ENCODE data around the gene FOXI3. TPM values are rescaled to one million over a fixed set of nuclear protein-coding genes. Genes with fewer than 3 reads are reported as not detected.

FOXI3 gene
- polyA plus RNA-seq, 1 of the 3 experiments (the other 2 are of a cell fraction) = not detected

DNA sequence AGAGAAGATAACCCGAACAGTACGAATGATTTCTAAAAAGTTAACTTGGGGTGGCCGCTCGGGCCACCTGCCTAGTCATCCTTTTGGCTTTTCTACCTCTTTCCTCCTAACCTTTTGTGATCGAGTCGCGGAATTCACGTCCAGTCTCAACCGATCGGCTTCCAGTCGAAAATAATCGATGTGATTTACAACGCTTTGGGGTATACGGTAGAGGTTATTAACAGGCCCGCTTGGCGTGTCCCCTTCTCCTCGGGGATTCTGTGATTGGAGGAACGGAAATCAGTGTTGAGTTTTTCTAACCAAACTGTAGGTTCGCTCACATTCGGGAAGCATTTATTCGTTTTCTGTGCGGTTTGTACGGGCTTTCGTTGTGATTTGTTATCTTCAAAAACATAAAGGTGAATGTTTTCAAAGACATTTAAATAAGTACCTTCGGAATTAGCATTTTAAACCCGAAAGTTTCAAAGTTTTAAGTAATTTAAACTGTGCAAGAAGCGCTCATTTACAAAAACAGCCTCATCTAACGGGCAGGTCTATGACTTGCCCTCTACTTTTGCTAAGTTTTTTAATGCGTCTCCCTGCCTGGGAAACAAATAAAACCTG lies 588 bp upstream of the FOXI3 start:
- Histone ChIP-seq H3F3A (replicated peaks; ENCODE audit: insufficient read depth) (no peaks in the 10 kb centered on the region), H3K27ac (ENCODE audit: low read depth in 2 of 2, low read length in 1 of 2) (no peak overlapping the region; a peak in 1 of 4 replicates), H3K9me3 (no peaks in the 10 kb centered on the region), H3K36me3 (replicated peaks in 1 of 2; ENCODE audit: control insufficient read depth in 1 of 2, insufficient read depth in 2 of 2, low read length in 1 of 2) (no peaks in the 10 kb centered on the region), H3K4me2 (no peak overlapping the region; the same call in 1 of the 2 replicates), H3K9ac (no peak overlapping the region), H3K9me2 (no peaks in the 10 kb centered on the region), H4K20me1 (ENCODE audit: insufficient read depth) (no peaks in the 10 kb centered on the region), H3K4me1 (ENCODE audit: control insufficient read depth in 1 of 2, insufficient read depth in 2 of 2, low read depth in 1 of 2, low read length in 1 of 2) (peaks cover 0 to 2% of the 10 kb centered on the region in 2 experiments; a peak in 1 of 4 replicates), H2AFZ (ENCODE audit: low read depth) (no peak overlapping the region), H3K4me3 (ENCODE audit: low read depth in 2 of 2, low read length in 1 of 2) (peak overlapping the region in 1 of 2 experiments; percentile 46; a peak in 1 of 4 replicates), H3K27me3 (ENCODE audit: insufficient read depth) (peaks cover 41% of the 10 kb centered on the region; the same call in 1 of the 2 replicates), H3K79me2 (ENCODE audit: insufficient read depth) (no peaks in the 10 kb centered on the region)
- WGBS (ENCODE audit: low lambda C conversion rate) = 11% methylated on average over 29 of the region's 29 CpGs
- TF ChIP-seq EZH2phosphoT487 (IDR thresholded peaks at IDR 0.05; ENCODE audit: borderline replicate concordance, low read depth) (peak; percentile 96), POLR2AphosphoS5 (IDR thresholded peaks at IDR 0.05; ENCODE audit: low read depth, low read length) (0 out of 2 replicates have a peak, but pooled peaks have one; percentile 42), RFX5 (IDR thresholded peaks at IDR 0.05; ENCODE audit: low read length) (no peak)
- ChIA-PET POLR2A (no interaction called here), CTCF (no interaction called here)
- no peak for DNase-seq

DNA sequence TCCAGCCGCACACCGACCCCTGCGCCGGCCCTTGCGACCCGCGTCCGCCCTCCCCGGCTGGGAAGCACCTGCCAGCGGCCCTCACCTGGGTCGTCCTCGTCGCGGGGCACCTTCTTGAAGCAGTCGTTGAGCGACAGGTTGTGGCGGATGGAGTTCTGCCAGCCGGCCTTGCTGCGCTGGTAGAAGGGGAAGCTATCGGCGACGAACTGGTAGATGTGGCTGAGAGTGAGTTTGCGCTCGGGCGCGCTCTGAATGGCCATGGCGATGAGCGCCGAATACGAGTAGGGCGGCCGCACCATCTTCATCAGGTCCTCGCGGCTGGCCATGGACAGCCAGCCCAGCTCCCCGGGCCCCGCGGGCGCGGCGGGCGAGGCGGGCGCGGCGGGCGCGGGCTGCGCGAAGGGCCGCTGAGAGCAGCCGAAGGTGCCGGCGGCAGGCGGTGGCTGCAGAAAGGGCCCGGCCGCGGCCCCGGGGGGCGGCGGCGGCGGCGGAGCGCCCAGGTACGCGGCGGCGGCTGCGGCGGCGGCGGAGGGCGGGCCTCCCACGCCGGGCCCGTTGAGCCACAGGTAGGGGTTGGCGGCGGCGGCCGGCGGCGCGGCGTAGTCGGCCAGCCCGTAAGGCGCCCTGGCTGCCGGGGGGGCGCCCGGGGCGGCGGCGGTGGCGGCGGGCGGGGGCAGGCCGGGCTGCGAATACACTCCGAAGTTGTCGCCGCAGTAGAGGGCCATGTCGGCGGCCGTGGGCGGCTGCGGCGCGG lies 505 bp downstream of the FOXI3 start:
- Histone ChIP-seq H2AFZ (ENCODE audit: low read depth) (no peak overlapping the region), H3K27me3 (ENCODE audit: insufficient read depth) (peaks cover 41% of the 10 kb centered on the region; the same call in 1 of the 2 replicates)

More for the DNA sequence above, 505 bp downstream of the FOXI3 start:
- Histone ChIP-seq H3F3A (replicated peaks; ENCODE audit: insufficient read depth) (no peaks in the 10 kb centered on the region), H3K4me1 (ENCODE audit: control insufficient read depth in 1 of 2, insufficient read depth in 2 of 2, low read depth in 1 of 2, low read length in 1 of 2) (peaks cover 0 to 2% of the 10 kb centered on the region in 2 experiments; a peak in 1 of 4 replicates), H3K79me2 (ENCODE audit: insufficient read depth) (no peaks in the 10 kb centered on the region), H4K20me1 (ENCODE audit: insufficient read depth) (no peaks in the 10 kb centered on the region), H3K36me3 (replicated peaks in 1 of 2; ENCODE audit: control insufficient read depth in 1 of 2, insufficient read depth in 2 of 2, low read length in 1 of 2) (no peaks in the 10 kb centered on the region), H3K9ac (no peak overlapping the region), H3K4me2 (no peak overlapping the region), H3K4me3 (ENCODE audit: low read depth in 2 of 2, low read length in 1 of 2) (peak overlapping the region in 1 of 2 experiments; percentile 46; a peak in 2 of 4 replicates), H3K27ac (ENCODE audit: low read depth in 2 of 2, low read length in 1 of 2) (no peak overlapping the region), H3K9me2 (no peaks in the 10 kb centered on the region), H3K9me3 (no peaks in the 10 kb centered on the region)
- POLR2A ChIA-PET = no interaction called here
- TF ChIP-seq, protein P1, sequence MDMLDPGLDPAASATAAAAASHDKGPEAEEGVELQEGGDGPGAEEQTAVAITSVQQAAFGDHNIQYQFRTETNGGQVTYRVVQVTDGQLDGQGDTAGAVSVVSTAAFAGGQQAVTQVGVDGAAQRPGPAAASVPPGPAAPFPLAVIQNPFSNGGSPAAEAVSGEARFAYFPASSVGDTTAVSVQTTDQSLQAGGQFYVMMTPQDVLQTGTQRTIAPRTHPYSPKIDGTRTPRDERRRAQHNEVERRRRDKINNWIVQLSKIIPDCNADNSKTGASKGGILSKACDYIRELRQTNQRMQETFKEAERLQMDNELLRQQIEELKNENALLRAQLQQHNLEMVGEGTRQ (IDR thresholded peaks at IDR 0.05; ENCODE audit: borderline replicate concordance, low read depth, low read length) = no peak
- TF ChIP-seq EZH2phosphoT487 (IDR thresholded peaks at IDR 0.05; ENCODE audit: borderline replicate concordance, low read depth) (peak; percentile 50; the same call in 1 of the 2 replicates), ELF1 (IDR thresholded peaks at IDR 0.05) (no peak), NFIC (IDR thresholded peaks at IDR 0.05; ENCODE audit: borderline replicate concordance) (no peak)
- DNase-seq = peak; percentile 73
- WGBS (ENCODE audit: low lambda C conversion rate) = 13% methylated on average over 26 of the region's 108 CpGs
- CTCF ChIA-PET = interaction anchor here (0.7 to 2.4 kb wide), 3 partner anchors 16 to 261 kb away, joined by 3 to 22 read pairs (median 9); no protein-coding TSS in a partner anchor

Data from SK-N-SH (cell line).